B cell (primary cell): Measurements from ENCODE around the gene MTG2. TPM values are rescaled to one million over a fixed set of nuclear protein-coding genes. Genes with fewer than 3 reads are reported as not detected.

Experiments
- ATAC-seq: fragments of 200-7000 bp; cut with Tn5 transposase; one replicate; pipeline ENCODE4 v1.10.0; 2021; ENCODE audit warnings: low read depth, mild to moderate bottlenecking, moderate number of reproducible peaks, moderate library complexity
- CTCF ChIA-PET: fragments of 350-600 bp; sonication (Branson Sonifier 250); formaldehyde crosslinking; loops from one replicate; lab custom pipeline; 2021; ENCODE audit warnings: antibody characterized with exemption, inconsistent platforms; lab: Charles Lee
- POLR2A ChIA-PET: fragments of 350-600 bp; sonication (Branson Sonifier 250); formaldehyde crosslinking; loops from one replicate; lab custom pipeline; 2021; ENCODE audit warnings: antibody characterized with exemption; lab: Charles Lee
- DNase-seq: peaks from one replicate; pipeline ENCODE4 v3.0.0; 2013
- H2AFZ ChIP-seq: 2 replicates; pipeline ENCODE4 v1.6.1; 2012; ENCODE audit warnings: mild to moderate bottlenecking, low read depth, low read length; ENCODE audit not compliant: insufficient read depth, poor library complexity, severe bottlenecking
- H3K27ac ChIP-seq, 2 donors: 1 replicate in 1 of 2; 2 replicates in 1 of 2; pipeline ENCODE4 v1.5.1; 2012 to 2013; ENCODE audit warnings: low read length in 2 of 2, mild to moderate bottlenecking in 2 of 2, moderate library complexity in 1 of 2
- H3K27me3 ChIP-seq, 4 experiments: fragments of 200-600 bp in 1 of 4; sonication (generic) in 1 of 4; replicated peaks in 1 of 4; 1 replicate in 2 of 4; 2 replicates in 2 of 4; pipeline versions ENCODE4 v1.6.1 to v1.7.0; 2013 to 2016; ENCODE audit warnings: low read length in 3 of 4, mild to moderate bottlenecking in 2 of 4, mixed read lengths in 1 of 4, moderate library complexity in 1 of 4; ENCODE audit not compliant: insufficient read depth in 4 of 4, control insufficient read depth in 3 of 4; ENCODE audit errors: control extremely low read depth in 1 of 4
- H3K36me3 ChIP-seq, 2 experiments: replicated peaks in 1 of 2; 1 replicate in 1 of 2; 2 replicates in 1 of 2; pipeline versions ENCODE4 v1.6.1 to v1.7.1; 2013; ENCODE audit warnings: low read length in 1 of 2; ENCODE audit not compliant: insufficient read depth in 2 of 2, control insufficient read depth in 1 of 2; ENCODE audit errors: control extremely low read depth in 1 of 2, extremely low read depth in 1 of 2
- H3K4me1 ChIP-seq, 2 donors: fragments of 200-600 bp in 1 of 2; sonication (generic) in 1 of 2; 1 replicate in 1 of 2; 2 replicates in 1 of 2; pipeline versions ENCODE4 v1.5.1 to v1.6.1; 2013 to 2017; ENCODE audit warnings: low read length in 2 of 2; ENCODE audit not compliant: control insufficient read depth in 2 of 2, insufficient read depth in 2 of 2
- H3K4me2 ChIP-seq: replicated peaks from 2 replicates; pipeline ENCODE3; 2012; ENCODE audit warnings: mild to moderate bottlenecking, low read depth, low read length; ENCODE audit not compliant: poor library complexity, severe bottlenecking
- H3K4me3 ChIP-seq, 5 experiments: fragments of 200-600 bp in 1 of 5; sonication (generic) in 1 of 5; 1 replicate in 3 of 5; 2 replicates in 2 of 5; pipeline versions ENCODE4 v1.5.1 to v1.7.0; 2011 to 2016; ENCODE audit warnings: low read length in 4 of 5, mild to moderate bottlenecking in 4 of 5, low read depth in 2 of 5, control low read depth in 1 of 5, moderate library complexity in 1 of 5; ENCODE audit not compliant: insufficient read depth in 1 of 5; ENCODE audit errors: control extremely low read depth in 1 of 5, extremely low read depth in 1 of 5
- H3K79me2 ChIP-seq: fragments of 200-600 bp; sonication (generic); one replicate; pipeline ENCODE4 v1.6.0; 2016; ENCODE audit warnings: low read length; ENCODE audit not compliant: control insufficient read depth, insufficient read depth
- H3K9ac ChIP-seq: fragments of 200-600 bp; sonication (generic); 2 replicates; pipeline ENCODE4 v1.6.1; 2017; ENCODE audit warnings: mild to moderate bottlenecking, low read length, moderate library complexity
- H3K9me3 ChIP-seq, 3 donors: one replicate each; pipeline versions ENCODE4 v1.6.1 to v1.7.1; 2013; ENCODE audit warnings: low read length in 2 of 3; ENCODE audit not compliant: control insufficient read depth in 2 of 3, insufficient read depth in 1 of 3; ENCODE audit errors: control extremely low read depth in 1 of 3
- H4K20me1 ChIP-seq: 2 replicates; pipeline ENCODE4 v1.6.0; 2012; ENCODE audit warnings: mild to moderate bottlenecking, low read length; ENCODE audit not compliant: insufficient read depth, control insufficient read depth, poor library complexity, severe bottlenecking
- H3K27ac Mint-ChIP-seq: one replicate; pipeline ENCODE4 v1.8.0; 2021; ENCODE audit warnings: mixed read lengths
- H3K27me3 Mint-ChIP-seq: one replicate; pipeline ENCODE4 v1.8.0; 2021; ENCODE audit warnings: mixed read lengths
- H3K4me1 Mint-ChIP-seq: one replicate; pipeline ENCODE4 v1.8.0; 2021; ENCODE audit warnings: mixed read lengths
- H3K4me3 Mint-ChIP-seq: one replicate; pipeline ENCODE4 v1.8.0; 2021; ENCODE audit warnings: mixed read lengths
- H3K9me3 Mint-ChIP-seq: one replicate; pipeline ENCODE4 v1.8.0; 2022; ENCODE audit warnings: mixed read lengths; ENCODE audit not compliant: insufficient read depth
- CTCF ChIP-seq: fragments of 200-600 bp; IDR thresholded peaks from one replicate; pipeline ENCODE4 v1.8.0; 2022; ENCODE audit warnings: antibody characterized with exemption, mild to moderate bottlenecking
- EZH2 ChIP-seq: IDR thresholded peaks from 2 replicates; pipeline ENCODE4 v1.6.1; 2012; ENCODE audit warnings: borderline replicate concordance, low read depth, mild to moderate bottlenecking, moderate library complexity, low read length; ENCODE audit not compliant: insufficient read depth, poor library complexity, severe bottlenecking
- WGBS: methylation state at CpG from one replicate; pipeline ENCODE4 v1.1.5; 2013; ENCODE audit warnings: missing lambda C conversion rate; ENCODE audit not compliant: insufficient coverage; 5-methylcytosine and 5-hydroxymethylcytosine counted together
- intact Hi-C: fragments of 100-400 bp; cut with micrococcal nuclease; formaldehyde crosslinking; loops from one replicate; pipeline ENCODE4 v1.10.0; 2022
- polyA plus RNA-seq: library from polyadenylated mRNA; depleted of rRNA; stranded (reverse); fragments of >200 nt; gene quantifications from 2 replicates; pipeline ENCODE4 v1.2.3, GENCODE V29; 2012
- total RNA-seq, 2 donors: library from RNA; stranded (reverse); fragments of 120-200 nt in 1 of 2; gene quantifications; 1 replicate in 1 of 2; 2 replicates in 1 of 2; pipeline versions ENCODE4 v1.2.3 to v1.2.4, GENCODE V29; 2013 to 2022

Gene MTG2
- total and polyA plus RNA-seq, 2 donors (not counting 1 experiment from before 2014, with no cell fraction given) = 29.6 to 48.4 TPM

DNA sequence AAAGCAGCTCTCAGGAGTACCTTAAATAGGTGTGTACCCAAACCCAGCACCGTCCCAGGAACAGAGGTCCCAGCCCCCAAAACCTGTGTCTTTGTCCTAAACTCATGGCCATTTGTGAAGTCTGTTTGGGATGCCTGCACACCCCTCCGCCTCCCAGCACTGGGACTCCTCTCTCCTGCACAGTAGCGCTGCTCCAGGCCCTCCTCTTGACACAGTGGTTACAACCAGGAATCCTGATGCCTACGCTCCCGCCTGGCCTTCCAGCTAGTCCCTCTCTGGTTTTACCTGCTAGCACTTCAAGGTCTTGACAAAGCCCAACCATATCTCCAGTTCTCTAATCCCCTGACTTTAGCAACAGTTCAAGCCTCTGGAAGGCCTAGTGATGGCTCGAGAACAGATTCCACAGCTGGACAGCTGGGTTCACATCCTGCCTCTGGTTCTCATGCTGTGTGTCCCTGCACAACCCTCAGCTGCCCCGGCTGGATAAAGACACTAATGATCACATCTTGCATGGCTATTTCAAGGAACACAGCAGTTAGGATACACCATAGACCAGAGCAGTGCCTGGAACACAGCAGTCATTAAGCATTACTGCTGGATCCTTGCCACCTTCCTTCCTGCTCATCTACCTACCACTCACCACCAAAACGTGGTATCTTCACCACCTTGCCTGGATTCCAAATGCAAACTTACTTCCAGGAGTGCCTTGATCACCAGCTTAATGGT is 45.2 kb upstream of the MTG2 start:
- no peak overlapping the region for H2AFZ ChIP-seq
- DNase-seq (no peak), ATAC-seq (no peak)
- H3K4me1 ChIP-seq = peaks cover 16 to 33% of the 10 kb centered on the region in 2 donors
- no peak overlapping the region for H3K27ac ChIP-seq
- H3K36me3 ChIP-seq = peaks cover 1 to 72% of the 10 kb centered on the region in 2 experiments
- no peaks in the 10 kb centered on the region for H3K9me3 ChIP-seq
- CTCF ChIA-PET = interaction anchor here (0.7 to 2.8 kb wide), 5 partner anchors 10 to 127 kb away, joined by 3 to 19 read pairs (median 5); no protein-coding TSS in a partner anchor
- H3K27ac Mint-ChIP-seq = no peak overlapping the region
- no peaks in the 10 kb centered on the region for H3K9me3 Mint-ChIP-seq
- peaks cover 69% of the 10 kb centered on the region for H4K20me1 ChIP-seq
- 88% methylated on average over 8 of the region's 8 CpGs for WGBS
- no peak for TF ChIP-seq EZH2
- TF ChIP-seq CTCF = no peak
- no peak overlapping the region for H3K4me3 Mint-ChIP-seq
- H3K4me1 Mint-ChIP-seq = peaks cover 34% of the 10 kb centered on the region
- intact Hi-C loops = loop anchor here (5.0 kb wide), 1 partner anchor 110 kb away; no protein-coding TSS in a partner anchor
- H3K9ac ChIP-seq = no peak overlapping the region
- no peak overlapping the region for H3K4me3 ChIP-seq
- H3K27me3 Mint-ChIP-seq = no peaks in the 10 kb centered on the region
- no peaks in the 10 kb centered on the region for H3K27me3 ChIP-seq
- POLR2A ChIA-PET = no interaction called here
- peaks cover 28% of the 10 kb centered on the region for H3K79me2 ChIP-seq
- no peak overlapping the region for H3K4me2 ChIP-seq

DNA sequence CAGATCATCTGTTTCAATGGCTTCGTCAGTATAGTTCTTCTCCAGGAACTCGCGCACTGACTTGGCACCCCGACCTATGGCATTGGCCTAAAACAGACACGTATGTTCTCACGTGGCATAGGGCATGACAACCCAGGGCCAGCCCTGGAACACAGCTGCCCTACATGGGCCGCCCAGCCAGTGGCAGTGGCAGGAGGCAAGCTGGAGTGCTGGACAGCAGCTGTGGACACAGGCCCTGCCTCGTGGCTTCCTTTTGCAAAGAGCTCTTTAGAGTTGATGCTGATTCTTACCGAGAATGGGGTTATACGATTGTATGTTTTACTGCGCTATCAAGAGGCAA is 44.7 kb upstream of the MTG2 start:
- ATAC-seq (no peak), DNase-seq (no peak)
- Histone ChIP-seq H3K4me3 (no peak overlapping the region), H2AFZ (no peak overlapping the region), H4K20me1 (peaks cover 64% of the 10 kb centered on the region), H3K9me3 (no peaks in the 10 kb centered on the region), H3K36me3 (peaks cover 1 to 67% of the 10 kb centered on the region in 2 experiments), H3K27ac (no peak overlapping the region), H3K4me2 (no peak overlapping the region), H3K9ac (no peak overlapping the region), H3K79me2 (peaks cover 27% of the 10 kb centered on the region), H3K27me3 (no peaks in the 10 kb centered on the region), H3K4me1 (peaks cover 16 to 30% of the 10 kb centered on the region in 2 donors)
- Mint-ChIP-seq H3K4me1 (peaks cover 34% of the 10 kb centered on the region), H3K9me3 (no peaks in the 10 kb centered on the region), H3K4me3 (no peak overlapping the region), H3K27ac (no peak overlapping the region), H3K27me3 (no peaks in the 10 kb centered on the region)
- TF ChIP-seq EZH2 (no peak), CTCF (no peak)
- WGBS = 87% methylated on average over 11 of the region's 11 CpGs
- CTCF ChIA-PET = interaction anchor here (0.7 to 2.8 kb wide), 8 partner anchors 11 to 127 kb away, joined by 3 to 19 read pairs (median 4); no protein-coding TSS in a partner anchor
- POLR2A ChIA-PET = no interaction called here
- intact Hi-C loops = loop anchor here (5.0 kb wide), 1 partner anchor 111 kb away; no protein-coding TSS in a partner anchor
